Activated naive CD8-positive, alpha-beta T cell treated with anti-CD3 and anti-CD28 coated beads, Interleukin-2, amount 50 U/mL, for 24 hours (primary cell): ENCODE measurements around the gene ARHGAP23.

Source experiments
- ATAC-seq: fragments of 150-1000 bp; cut with Tn5 transposase; one replicate; pipeline ENCODE4 v1.10.0; 2021
- DNase-seq: peaks from one replicate; pipeline ENCODE4 v3.0.0; 2021
- H3K27ac Mint-ChIP-seq: one replicate; pipeline ENCODE4 v1.8.0; 2021; ENCODE audit warnings: mild to moderate bottlenecking, mixed read lengths
- H3K27me3 Mint-ChIP-seq: one replicate; pipeline ENCODE4 v1.8.0; 2021; ENCODE audit warnings: mixed read lengths
- H3K36me3 Mint-ChIP-seq: one replicate; pipeline ENCODE4 v1.8.0; 2021; ENCODE audit warnings: low read depth, mixed read lengths
- H3K4me1 Mint-ChIP-seq: one replicate; pipeline ENCODE4 v1.8.0; 2021; ENCODE audit warnings: mixed read lengths
- H3K4me3 Mint-ChIP-seq: one replicate; pipeline ENCODE4 v1.8.0; 2021; ENCODE audit warnings: mild to moderate bottlenecking, moderate library complexity, mixed read lengths
- H3K9me3 Mint-ChIP-seq: one replicate; pipeline ENCODE4 v1.8.0; 2021; ENCODE audit warnings: mixed read lengths

Gene ARHGAP23

DNA sequence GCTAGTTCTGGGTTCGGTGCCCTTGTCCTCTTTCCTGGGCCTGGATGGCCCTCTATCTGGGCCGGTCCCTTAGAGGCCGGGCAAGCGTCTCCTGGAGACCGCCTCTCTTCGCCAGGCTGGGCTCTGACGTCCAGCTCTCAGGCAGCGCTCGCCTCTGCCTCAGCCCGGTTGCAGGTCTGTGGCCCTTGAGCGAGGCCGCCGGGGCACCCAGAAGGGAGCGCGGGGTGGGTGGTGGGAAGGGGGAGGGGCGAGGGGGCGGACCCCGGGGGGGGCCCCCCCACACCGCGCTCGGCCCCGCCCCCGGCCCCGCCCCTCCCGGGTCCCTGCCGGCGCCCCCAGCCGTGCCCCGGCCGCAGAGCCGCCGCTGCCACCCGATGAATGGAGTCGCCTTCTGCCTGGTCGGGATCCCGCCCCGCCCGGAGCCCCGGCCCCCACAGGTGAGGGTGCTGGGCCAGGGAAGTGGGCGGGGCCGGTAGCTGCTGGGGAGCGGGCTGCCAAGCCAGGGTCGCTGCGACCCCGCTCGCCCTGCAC is at the start of gene ARHGAP23:
Gene ARHGAP23, plus strand, starts transcription at position 353 of the 531 bp plus-strand sequence. Its CDS starts 22 bp downstream, at position 375.
- H3K27ac Mint-ChIP-seq = no peak within 1 kb of the TSS
- H3K36me3 Mint-ChIP-seq = no peaks in the 10 kb centered on the region
- peaks cover 12% of the 10 kb centered on the region for H3K4me1 Mint-ChIP-seq
- peak; percentile 33 for ATAC-seq
- peak; percentile 30 for DNase-seq
- no peaks in the 10 kb centered on the region for H3K9me3 Mint-ChIP-seq
- H3K27me3 Mint-ChIP-seq = peaks cover 34% of the 10 kb centered on the region
- peak within 1 kb of the TSS; percentile 63 for H3K4me3 Mint-ChIP-seq

GRCh38 chr17:38379448-38379847 is 48.8 kb upstream of the ARHGAP23 start:
- Mint-ChIP-seq H3K36me3 (peaks cover 12% of the 10 kb centered on the region), H3K27ac (no peak overlapping the region), H3K4me3 (no peak overlapping the region), H3K27me3 (no peaks in the 10 kb centered on the region), H3K9me3 (no peaks in the 10 kb centered on the region), H3K4me1 (no peaks in the 10 kb centered on the region)
- ATAC-seq (no peak), DNase-seq (no peak)

GRCh38 chr17:38395090-38395489 is 33.2 kb upstream of the ARHGAP23 start:
- H3K27ac Mint-ChIP-seq = no peak overlapping the region
- no peaks in the 10 kb centered on the region for H3K4me1 Mint-ChIP-seq
- H3K9me3 Mint-ChIP-seq = no peaks in the 10 kb centered on the region
- no peak overlapping the region for H3K4me3 Mint-ChIP-seq
- H3K27me3 Mint-ChIP-seq = no peaks in the 10 kb centered on the region
- ATAC-seq (no peak), DNase-seq (no peak)
- H3K36me3 Mint-ChIP-seq = peaks cover 15% of the 10 kb centered on the region

DNA sequence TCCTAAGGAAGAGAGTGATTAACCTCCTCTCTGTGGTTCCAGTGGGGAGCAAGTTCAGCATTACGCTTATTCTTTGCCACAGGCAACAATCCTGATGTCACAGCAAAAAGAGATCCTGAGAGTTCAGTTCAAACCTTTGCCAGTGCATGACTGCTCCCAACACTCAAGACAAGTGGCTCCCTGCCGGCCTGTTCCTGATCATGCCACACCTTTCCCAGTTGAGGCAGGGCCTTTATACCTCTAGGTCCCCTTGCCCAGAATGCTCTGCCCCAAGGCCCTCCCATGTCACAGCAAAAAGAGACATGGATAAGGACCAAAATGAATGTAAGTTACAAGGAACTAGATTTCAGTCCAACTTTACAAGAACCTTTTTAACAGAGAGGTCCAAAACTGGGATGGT is 31.0 kb upstream of the ARHGAP23 start:
- no peaks in the 10 kb centered on the region for H3K4me1 Mint-ChIP-seq
- DNase-seq = no peak
- H3K27me3 Mint-ChIP-seq = no peaks in the 10 kb centered on the region
- peaks cover 17% of the 10 kb centered on the region for H3K36me3 Mint-ChIP-seq
- no peak for ATAC-seq
- H3K9me3 Mint-ChIP-seq = no peaks in the 10 kb centered on the region
- no peak overlapping the region for H3K27ac Mint-ChIP-seq
- H3K4me3 Mint-ChIP-seq = no peak overlapping the region

GRCh38 chr17:38400286-38400685 is 28.0 kb upstream of the ARHGAP23 start:
- no peaks in the 10 kb centered on the region for H3K27me3 Mint-ChIP-seq
- ATAC-seq (no peak), DNase-seq (no peak)
- H3K36me3 Mint-ChIP-seq = peaks cover 17% of the 10 kb centered on the region
- H3K4me1 Mint-ChIP-seq = no peaks in the 10 kb centered on the region
- H3K9me3 Mint-ChIP-seq = no peaks in the 10 kb centered on the region
- no peak overlapping the region for H3K27ac Mint-ChIP-seq
- H3K4me3 Mint-ChIP-seq = no peak overlapping the region

DNA sequence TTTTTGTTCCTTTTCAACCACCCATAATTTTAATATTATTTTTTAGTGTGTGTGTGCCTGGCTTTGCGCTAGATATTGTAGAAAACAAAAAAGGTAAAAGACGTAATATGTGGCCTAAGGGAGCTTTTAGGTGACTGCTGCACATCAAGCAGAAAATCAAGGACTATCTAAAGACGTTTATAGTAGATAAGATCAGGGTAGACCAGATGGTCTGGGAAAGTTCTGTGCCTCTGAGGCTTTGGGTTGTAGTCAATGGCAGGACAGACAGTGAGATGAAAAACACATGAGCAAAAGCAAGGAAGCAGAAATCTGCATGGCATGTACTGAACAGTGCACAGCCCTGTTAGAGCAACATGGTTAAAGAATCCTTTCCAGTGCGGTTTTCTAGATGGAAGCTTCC is 26.8 kb upstream of the ARHGAP23 start:
- H3K4me1 Mint-ChIP-seq = no peaks in the 10 kb centered on the region
- H3K27ac Mint-ChIP-seq = no peak overlapping the region
- DNase-seq = no peak
- no peaks in the 10 kb centered on the region for H3K27me3 Mint-ChIP-seq
- no peak overlapping the region for H3K4me3 Mint-ChIP-seq
- H3K9me3 Mint-ChIP-seq = no peaks in the 10 kb centered on the region
- H3K36me3 Mint-ChIP-seq = peaks cover 10% of the 10 kb centered on the region
- ATAC-seq = no peak

DNA sequence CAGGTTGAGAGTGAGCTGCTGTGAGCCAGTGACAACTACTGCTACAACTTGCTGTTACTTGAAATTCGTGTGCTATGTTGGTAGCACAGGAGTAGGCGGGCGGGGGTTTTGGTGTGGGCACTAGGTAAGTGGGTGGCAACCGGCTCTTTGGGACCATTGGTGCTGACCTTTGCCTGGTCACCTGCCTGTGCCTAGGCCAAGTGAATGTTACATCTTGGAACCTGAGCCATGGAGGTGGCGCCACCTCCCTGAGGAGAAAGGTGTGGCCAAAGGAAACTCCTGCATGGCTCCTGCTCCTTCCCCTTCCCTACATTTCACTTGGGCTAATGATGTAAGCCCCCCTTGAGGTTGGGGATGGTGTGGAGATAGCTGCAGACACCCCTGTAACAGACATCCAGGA is 25.4 kb upstream of the ARHGAP23 start:
- DNase-seq (no peak), ATAC-seq (no peak)
- Mint-ChIP-seq H3K9me3 (no peaks in the 10 kb centered on the region), H3K36me3 (peaks cover 2% of the 10 kb centered on the region), H3K4me3 (no peak overlapping the region), H3K27ac (no peak overlapping the region), H3K4me1 (no peaks in the 10 kb centered on the region), H3K27me3 (no peaks in the 10 kb centered on the region)

DNA sequence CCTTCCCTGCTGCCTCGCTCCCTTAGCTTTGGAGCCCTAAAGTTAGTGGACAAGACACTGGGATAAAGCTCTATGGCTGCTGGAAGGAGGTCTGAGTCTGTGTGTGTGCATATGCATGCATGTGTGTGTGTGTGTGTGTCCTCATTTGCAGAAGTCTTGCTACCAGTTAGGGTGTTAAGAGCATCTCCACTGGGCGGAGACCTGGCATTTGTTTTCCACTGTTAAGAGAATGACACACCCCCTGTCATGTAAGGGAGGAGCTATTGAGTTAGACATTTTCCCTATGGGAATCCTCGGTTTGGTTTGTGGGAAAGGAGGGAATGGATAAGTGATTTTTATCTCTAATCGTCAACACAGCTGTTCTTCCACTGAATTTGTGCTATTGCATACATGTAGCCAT is 24.8 kb upstream of the ARHGAP23 start:
- DNase-seq (no peak), ATAC-seq (no peak)
- Mint-ChIP-seq H3K9me3 (no peaks in the 10 kb centered on the region), H3K4me1 (no peaks in the 10 kb centered on the region), H3K27me3 (no peaks in the 10 kb centered on the region), H3K4me3 (no peak overlapping the region), H3K27ac (no peak overlapping the region), H3K36me3 (peaks cover 2% of the 10 kb centered on the region)

DNA sequence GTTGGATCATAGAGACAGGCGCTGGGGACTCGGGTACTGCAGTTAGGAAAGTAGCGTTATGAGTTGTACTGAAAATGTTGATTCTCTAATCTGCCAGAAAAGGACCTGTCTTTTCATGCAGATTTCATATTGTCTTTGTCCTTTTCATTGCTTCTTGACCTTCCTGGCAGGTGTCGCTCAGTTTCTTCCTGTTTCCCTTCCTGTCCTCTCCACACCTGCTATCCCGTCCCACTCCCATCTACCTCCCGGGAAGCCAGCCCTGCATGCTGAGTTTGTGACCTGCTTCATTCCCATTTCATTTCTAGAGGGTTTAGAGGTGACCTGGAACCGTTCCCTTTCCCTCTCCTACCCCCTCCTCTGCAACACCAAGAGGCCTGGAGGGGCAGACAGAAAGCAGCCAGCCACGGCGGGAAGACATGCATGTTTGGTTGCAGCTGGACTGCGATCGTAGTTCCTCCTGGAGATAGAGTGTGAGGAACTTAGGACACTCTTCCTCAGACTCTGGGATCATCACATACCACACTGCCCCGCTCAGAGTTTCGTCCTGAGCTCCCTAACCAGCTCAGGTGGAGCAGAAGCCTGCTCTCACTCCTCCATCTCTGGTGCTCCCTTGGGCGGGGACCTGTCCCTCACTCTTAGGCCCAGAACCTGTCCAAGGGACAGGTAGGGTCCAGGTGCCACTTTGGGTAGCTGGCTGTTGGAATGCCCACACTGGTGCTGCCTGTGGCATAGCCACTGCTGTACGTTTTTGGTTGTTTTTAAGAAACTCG is 23.9 kb upstream of the ARHGAP23 start:
- no peak overlapping the region for H3K4me3 Mint-ChIP-seq
- no peaks in the 10 kb centered on the region for H3K27me3 Mint-ChIP-seq
- peaks cover 2% of the 10 kb centered on the region for H3K36me3 Mint-ChIP-seq
- no peaks in the 10 kb centered on the region for H3K9me3 Mint-ChIP-seq
- H3K27ac Mint-ChIP-seq = no peak overlapping the region
- ATAC-seq (no peak), DNase-seq (no peak)
- no peaks in the 10 kb centered on the region for H3K4me1 Mint-ChIP-seq

GRCh38 chr17:38405654-38406053 is 22.6 kb upstream of the ARHGAP23 start:
- DNase-seq = no peak
- Mint-ChIP-seq H3K27ac (no peak overlapping the region), H3K36me3 (peaks cover 2% of the 10 kb centered on the region), H3K9me3 (no peaks in the 10 kb centered on the region), H3K4me3 (no peak overlapping the region), H3K4me1 (no peaks in the 10 kb centered on the region), H3K27me3 (peaks cover 2% of the 10 kb centered on the region)
- ATAC-seq = no peak

GRCh38 chr17:38410201-38410600 is 18.1 kb upstream of the ARHGAP23 start:
- no peak overlapping the region for H3K4me3 Mint-ChIP-seq
- ATAC-seq (no peak), DNase-seq (no peak)
- peaks cover 4% of the 10 kb centered on the region for H3K27me3 Mint-ChIP-seq
- H3K27ac Mint-ChIP-seq = no peak overlapping the region
- H3K4me1 Mint-ChIP-seq = peaks cover 1% of the 10 kb centered on the region
- H3K9me3 Mint-ChIP-seq = no peaks in the 10 kb centered on the region
- H3K36me3 Mint-ChIP-seq = no peaks in the 10 kb centered on the region

DNA sequence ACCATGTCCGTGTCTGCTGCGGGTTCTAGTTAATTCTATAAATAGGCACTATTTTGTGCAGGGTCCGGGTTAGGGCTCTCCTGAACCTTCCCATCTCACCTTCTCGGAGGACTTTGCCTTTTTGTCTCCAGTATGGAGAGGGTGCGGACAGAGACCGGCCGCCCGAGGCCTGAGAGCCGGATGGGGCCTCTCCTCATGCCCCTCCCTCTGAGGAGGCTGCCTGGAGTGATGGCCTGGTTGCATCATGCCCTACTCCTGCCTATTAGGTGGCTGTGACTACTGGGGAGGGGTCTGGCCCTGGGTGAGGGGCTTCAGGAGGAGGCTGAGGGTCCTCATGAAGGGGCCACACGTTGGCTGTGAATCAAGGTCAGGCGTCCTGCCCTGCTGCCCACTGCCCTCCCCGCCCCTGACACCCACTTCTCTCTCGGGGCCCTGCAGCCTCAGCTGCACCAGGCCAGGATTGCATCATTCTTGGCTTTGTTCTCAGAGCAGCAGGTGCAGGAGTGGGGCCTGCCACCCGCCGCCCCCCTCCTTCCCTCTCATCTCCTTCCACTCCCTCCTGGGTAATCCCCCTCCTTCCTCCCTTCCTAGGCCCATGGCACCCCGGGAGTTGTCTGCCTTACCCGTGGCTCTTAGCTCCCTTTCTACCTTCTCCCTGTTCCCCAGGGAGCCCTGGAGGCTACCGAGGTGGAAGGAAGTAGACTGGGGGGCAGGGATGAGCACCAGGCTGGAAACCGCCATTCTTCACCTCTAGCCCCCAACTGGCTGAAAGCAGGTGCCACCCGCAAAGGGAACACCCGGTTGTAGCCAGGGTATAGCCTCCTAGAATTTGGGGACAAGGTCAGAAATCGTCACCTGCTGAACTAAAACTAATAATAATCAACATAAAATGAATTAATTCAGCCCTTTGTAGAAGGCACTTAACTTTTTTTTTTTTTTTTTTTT is 12.7 kb upstream of the ARHGAP23 start:
- Mint-ChIP-seq H3K4me1 (peaks cover 9% of the 10 kb centered on the region), H3K27me3 (peaks cover 38% of the 10 kb centered on the region), H3K36me3 (no peaks in the 10 kb centered on the region), H3K27ac (peak overlapping the region; percentile 73), H3K9me3 (no peaks in the 10 kb centered on the region), H3K4me3 (peak overlapping the region; percentile 46)
- ATAC-seq (peak; percentile 54), DNase-seq (peak; percentile 34)

- no peak for ATAC-seq
- H3K9me3 Mint-ChIP-seq = no peaks in the 10 kb centered on the region
- peaks cover 44% of the 10 kb centered on the region for H3K27me3 Mint-ChIP-seq
- no peak overlapping the region for H3K4me3 Mint-ChIP-seq
- no peak for DNase-seq
- no peak overlapping the region for H3K27ac Mint-ChIP-seq
- peaks cover 9% of the 10 kb centered on the region for H3K4me1 Mint-ChIP-seq
- no peaks in the 10 kb centered on the region for H3K36me3 Mint-ChIP-seq
Observed at GRCh38 chr17:38416840-38417209, 11.4 kb upstream of the ARHGAP23 start.

DNA sequence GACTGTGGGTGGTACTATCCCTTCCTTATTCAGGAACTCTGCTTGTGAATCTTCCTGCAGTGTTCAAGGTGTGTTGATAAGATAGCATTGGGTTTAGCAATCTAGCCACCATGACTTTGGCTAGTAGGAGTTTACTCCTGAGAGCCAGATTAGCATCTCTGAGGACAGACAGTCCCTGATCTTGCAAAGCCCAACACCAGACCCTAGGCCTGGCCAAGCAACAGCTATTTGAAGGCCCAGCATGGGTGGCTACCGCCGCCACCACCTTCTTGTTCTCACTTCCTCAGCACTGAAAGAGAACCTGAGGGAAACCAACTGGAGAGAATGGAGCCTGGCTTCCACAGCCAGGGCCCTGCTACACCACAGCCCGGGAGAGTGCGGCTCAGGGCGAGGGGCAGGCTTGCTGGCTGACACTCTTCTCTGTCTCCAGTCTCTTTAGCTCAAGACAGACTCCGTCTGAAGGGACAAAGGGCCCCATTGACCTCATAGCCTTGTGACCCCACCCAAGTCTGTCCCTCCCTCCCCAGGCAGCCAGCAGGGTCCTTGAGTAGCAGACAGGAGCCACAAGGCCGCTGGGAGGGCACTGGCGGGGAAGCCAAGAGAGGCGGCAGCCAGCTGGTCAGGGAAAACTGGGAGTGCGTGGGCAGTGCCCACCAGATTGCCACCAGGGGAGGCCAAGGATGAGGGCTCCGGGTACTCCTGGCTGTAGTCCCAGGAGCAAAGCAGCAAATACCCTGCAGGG is 10.9 kb upstream of the ARHGAP23 start:
- Mint-ChIP-seq H3K4me3 (no peak overlapping the region), H3K9me3 (no peaks in the 10 kb centered on the region), H3K36me3 (no peaks in the 10 kb centered on the region), H3K27me3 (peaks cover 48% of the 10 kb centered on the region), H3K27ac (no peak overlapping the region), H3K4me1 (peaks cover 9% of the 10 kb centered on the region)
- DNase-seq (no peak), ATAC-seq (no peak)
